KOPT-K1 (cell line): ENCODE measurements around the gene HJURP.

ENCODE experiments used
- H3K27ac ChIP-seq: fragments of 200-600 bp; sonication (generic); 2 replicates; pipeline ENCODE4 v1.5.1; 2016; ENCODE audit warnings: antibody characterized with exemption, mild to moderate bottlenecking, low read depth, low read length; ENCODE audit not compliant: poor library complexity, severe bottlenecking
- H3K36me3 ChIP-seq: fragments of 200-600 bp; sonication (generic); 2 replicates; pipeline ENCODE4 v1.5.1; 2017; ENCODE audit warnings: antibody characterized with exemption, mild to moderate bottlenecking, low read length, moderate library complexity; ENCODE audit not compliant: insufficient read depth
- H3K9me3 ChIP-seq: fragments of 200-600 bp; sonication (generic); 2 replicates; pipeline ENCODE4 v1.5.1; 2017; ENCODE audit warnings: antibody characterized with exemption, low read length, mild to moderate bottlenecking; ENCODE audit not compliant: insufficient read depth, poor library complexity, severe bottlenecking

HJURP gene

DNA sequence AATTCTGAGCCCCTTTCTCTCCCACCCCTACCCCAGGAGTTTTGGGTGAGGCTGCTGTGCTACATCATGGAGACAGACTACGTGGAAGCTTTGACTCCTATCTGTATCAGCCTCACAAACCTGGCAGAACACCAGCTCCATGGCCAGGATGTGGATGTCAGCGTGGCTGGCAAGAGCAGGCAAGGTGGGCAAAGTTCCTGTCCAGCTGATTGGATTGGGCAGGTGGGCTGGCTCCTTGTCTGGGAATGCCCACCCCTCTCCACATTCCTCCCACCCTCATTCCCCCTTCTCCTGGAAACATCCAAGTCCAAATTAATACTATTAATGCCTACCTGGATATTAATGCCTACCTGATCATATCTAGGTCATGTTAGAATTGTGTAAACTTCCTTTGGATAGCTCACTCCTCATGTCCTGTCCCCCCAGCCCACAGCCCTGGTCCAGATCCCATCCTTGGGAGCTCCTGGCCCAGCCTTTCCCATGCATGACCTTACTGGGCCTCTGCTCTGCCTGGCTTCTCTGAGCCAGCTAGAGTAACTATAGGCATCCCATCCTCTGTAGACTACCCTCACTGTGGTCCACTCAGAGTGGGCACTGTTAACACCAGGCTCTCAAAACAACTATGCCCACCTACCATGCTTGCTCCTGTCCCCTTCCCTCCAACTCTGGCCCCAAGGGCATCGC, 52.1 kb downstream of the HJURP start:
- H3K27ac ChIP-seq = no peak overlapping the region
- no peaks in the 10 kb centered on the region for H3K36me3 ChIP-seq
- no peaks in the 10 kb centered on the region for H3K9me3 ChIP-seq

GRCh38 chr2:233801357-233802131, 52.8 kb downstream of the HJURP start:
- H3K27ac ChIP-seq = no peak overlapping the region
- H3K36me3 ChIP-seq = no peaks in the 10 kb centered on the region
- H3K9me3 ChIP-seq = no peaks in the 10 kb centered on the region

DNA sequence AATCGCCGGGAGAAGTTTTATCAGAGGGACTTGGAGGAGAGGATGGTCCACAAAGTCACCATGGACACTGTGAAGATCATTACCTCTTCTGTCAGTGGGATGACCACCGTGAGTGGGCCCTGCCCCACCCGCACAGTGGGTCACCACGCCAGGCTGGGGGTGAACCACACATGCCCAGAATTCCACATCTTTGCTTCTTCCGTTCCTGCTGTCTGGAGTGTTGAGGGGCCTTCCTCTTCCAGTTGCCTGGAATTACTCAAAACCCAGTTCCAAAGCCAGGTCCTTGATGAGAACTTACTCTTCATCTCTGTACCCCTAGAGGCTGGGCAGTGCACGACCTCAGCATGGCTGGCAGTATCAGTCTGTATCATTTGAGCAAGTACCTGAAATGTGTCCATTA, 54.1 kb downstream of the HJURP start:
- no peaks in the 10 kb centered on the region for H3K36me3 ChIP-seq
- no peaks in the 10 kb centered on the region for H3K9me3 ChIP-seq
- H3K27ac ChIP-seq = no peak overlapping the region

GRCh38 chr2:233799716-233800115, 54.6 kb downstream of the HJURP start:
- H3K36me3 ChIP-seq = no peaks in the 10 kb centered on the region
- no peak overlapping the region for H3K27ac ChIP-seq
- no peaks in the 10 kb centered on the region for H3K9me3 ChIP-seq

DNA sequence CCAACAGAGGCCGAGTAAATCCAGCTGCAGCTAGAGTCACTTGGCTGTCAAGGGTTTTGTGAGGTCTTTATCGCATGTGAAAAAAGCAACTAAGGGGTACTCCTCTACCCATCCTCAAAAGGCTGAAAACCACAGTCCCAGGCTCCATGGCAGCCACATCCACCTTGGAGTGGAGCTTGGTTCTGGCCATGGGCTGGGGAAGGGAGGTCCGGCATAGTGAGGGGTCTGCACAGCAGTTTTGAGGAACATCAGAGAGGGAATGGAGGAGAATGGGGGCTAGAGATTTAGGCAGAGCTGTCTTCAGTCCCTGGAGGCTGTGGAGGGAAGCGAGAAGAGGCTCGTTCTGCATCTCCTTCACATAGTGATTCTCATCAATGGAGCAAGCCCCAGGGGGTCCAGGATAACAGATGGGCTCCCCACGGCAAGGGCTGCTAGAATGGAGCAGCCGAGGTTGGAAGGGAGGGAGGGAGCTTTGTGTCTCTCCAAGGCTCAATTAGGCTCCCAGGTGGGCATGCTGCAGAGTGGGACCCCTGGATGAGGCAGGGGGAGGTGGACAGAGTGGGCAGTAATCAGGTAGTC, 55.2 kb downstream of the HJURP start:
- H3K27ac ChIP-seq = no peak overlapping the region
- no peaks in the 10 kb centered on the region for H3K36me3 ChIP-seq
- no peaks in the 10 kb centered on the region for H3K9me3 ChIP-seq

DNA sequence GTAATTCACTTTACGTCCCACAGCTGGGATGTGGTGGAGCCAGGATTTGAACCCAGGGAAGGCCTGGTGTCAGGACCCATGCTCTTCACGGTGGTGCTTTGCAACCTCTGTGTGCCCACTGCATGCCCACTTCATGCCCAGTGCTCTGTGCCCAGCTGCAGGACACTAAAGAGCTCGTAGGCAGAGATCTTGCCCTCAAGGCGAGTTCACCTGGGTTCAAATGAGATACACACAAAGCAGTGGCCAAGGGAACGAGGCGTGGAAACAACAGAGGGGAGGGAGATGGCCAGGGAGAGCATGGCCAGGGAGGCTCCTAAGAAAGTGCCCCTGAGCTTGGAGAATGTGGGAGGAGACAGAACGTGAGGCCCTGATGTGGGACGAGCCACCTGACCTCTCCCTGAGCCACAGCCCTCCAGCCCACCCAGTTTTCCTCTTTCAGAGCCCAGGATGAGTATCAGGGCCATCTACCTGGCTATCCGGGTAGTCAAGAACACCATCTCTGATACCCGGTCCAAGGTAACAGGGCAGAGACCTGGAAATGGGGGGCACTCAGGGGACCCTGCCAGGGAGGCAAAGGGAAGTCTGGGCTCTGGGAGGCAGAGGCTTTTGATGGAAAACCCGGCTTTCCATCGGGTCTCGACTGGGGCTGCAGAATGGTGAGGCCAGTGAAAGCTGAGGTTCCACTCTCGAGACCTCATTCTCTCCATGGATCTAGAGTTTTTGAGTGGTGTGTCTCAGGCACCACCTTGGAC, 55.8 kb downstream of the HJURP start:
- H3K27ac ChIP-seq = no peak overlapping the region
- H3K36me3 ChIP-seq = no peaks in the 10 kb centered on the region
- H3K9me3 ChIP-seq = no peaks in the 10 kb centered on the region

DNA sequence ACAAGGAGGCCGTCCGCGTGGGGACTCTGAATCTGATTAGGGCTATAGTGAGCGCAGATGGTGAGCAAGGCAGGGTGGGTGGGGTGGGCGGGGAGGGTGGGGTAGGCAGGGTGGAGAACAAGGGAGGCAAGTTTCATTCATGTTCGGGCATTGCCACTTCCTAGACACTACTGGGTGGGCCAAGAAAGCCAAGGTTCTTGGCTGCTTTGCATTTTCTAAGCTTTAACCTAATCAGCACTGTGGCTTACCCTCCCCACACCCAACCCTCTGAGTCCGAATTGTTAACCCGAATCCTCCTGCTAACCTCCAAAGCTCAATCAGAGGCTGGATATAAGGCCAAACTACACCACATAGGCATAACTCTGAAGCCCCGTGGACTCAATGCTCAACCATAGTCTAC, 58.1 kb downstream of the HJURP start:
- Histone ChIP-seq H3K9me3 (no peaks in the 10 kb centered on the region), H3K27ac (no peak overlapping the region), H3K36me3 (no peaks in the 10 kb centered on the region)

GRCh38 chr2:233795735-233796171, 58.6 kb downstream of the HJURP start:
- Histone ChIP-seq H3K27ac (no peak overlapping the region), H3K9me3 (no peaks in the 10 kb centered on the region), H3K36me3 (no peaks in the 10 kb centered on the region)

DNA sequence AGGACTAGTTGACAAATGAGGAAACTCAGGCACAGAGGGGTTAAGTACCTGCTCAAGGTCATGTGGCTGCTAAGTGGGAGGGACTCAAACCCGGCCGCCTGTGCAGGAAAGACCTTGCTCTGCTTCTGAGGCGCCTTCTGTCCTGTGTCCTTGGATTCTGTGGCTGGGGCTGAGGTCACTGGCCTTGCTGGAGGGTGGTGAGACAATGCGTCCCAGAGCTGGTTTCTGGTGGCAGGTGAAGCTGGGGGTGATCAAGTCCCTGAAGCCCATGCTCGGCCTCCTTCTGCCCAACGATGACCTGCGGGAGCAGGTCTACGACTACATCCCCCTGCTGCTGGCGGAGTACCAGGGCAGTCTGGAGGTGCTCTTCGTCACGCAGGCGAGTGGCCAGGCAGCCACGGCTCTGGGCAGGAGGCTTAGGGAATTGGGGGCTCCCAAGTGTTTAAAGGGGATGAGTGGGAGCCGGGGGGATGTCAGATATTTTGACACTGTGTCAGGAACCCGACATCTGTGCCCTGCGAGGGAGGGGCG, 60.1 kb downstream of the HJURP start:
- H3K9me3 ChIP-seq = no peaks in the 10 kb centered on the region
- H3K36me3 ChIP-seq = no peaks in the 10 kb centered on the region
- no peak overlapping the region for H3K27ac ChIP-seq

- Histone ChIP-seq H3K36me3 (no peaks in the 10 kb centered on the region), H3K9me3 (no peaks in the 10 kb centered on the region), H3K27ac (no peak overlapping the region)
Observed at GRCh38 chr2:233793465-233794127, 60.7 kb downstream of the HJURP start.

DNA sequence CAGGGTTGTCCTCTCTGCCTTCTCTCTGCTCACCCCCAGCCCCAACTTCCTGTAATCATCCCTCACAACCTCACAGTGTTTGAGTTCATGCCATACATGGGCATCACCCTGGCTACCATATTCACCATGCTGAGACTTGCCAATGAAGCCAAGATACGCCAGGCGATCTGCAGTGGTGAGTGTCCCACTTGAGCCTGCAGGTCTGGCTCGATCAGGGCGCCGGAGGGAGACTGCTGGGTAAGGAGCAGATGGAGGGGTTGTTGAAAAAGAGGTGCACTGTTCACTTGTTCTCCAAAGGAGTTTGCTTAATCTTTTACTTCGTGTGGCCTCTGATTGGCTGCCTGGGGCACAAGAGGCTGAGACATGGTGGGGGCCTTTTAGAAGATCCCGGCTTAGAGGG, 61.6 kb downstream of the HJURP start:
- no peaks in the 10 kb centered on the region for H3K9me3 ChIP-seq
- no peak overlapping the region for H3K27ac ChIP-seq
- H3K36me3 ChIP-seq = no peaks in the 10 kb centered on the region

DNA sequence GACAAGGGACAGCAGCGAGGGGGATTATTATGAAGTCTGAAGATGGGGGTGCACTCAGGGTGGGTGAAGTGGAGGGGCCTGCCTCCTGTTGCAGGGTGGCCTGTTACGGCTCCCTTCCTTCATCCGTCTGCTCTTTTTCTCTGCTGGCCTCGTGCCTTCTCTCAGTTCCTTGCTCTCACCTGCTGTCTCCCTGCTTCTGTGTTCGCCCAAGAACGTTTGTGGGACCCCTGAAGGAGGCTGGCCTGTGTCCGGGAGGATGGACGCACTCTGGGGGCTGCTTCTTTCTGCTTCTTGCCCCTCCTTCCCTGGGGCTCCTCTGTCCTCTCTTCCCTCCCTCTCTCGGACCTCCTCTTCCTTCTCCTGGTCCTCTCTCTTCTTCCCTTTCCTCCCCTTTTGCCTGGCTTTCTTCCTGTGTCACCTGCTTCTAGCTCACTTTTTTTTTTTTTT, 62.4 kb downstream of the HJURP start:
- Histone ChIP-seq H3K9me3 (no peaks in the 10 kb centered on the region), H3K27ac (no peak overlapping the region), H3K36me3 (no peaks in the 10 kb centered on the region)

GRCh38 chr2:233791151-233791882, 63.0 kb downstream of the HJURP start:
- H3K9me3 ChIP-seq = peaks cover 1% of the 10 kb centered on the region
- no peaks in the 10 kb centered on the region for H3K36me3 ChIP-seq
- H3K27ac ChIP-seq = no peak overlapping the region

GRCh38 chr2:233789554-233789953, 64.8 kb downstream of the HJURP start:
- Histone ChIP-seq H3K36me3 (no peaks in the 10 kb centered on the region), H3K27ac (no peak overlapping the region), H3K9me3 (peaks cover 9% of the 10 kb centered on the region)
